ENCODE results near the gene ACOX1. TPM values are rescaled to one million over a fixed set of nuclear protein-coding genes. Genes with fewer than 3 reads are reported as not detected.

The ACOX1 gene
- total and polyA plus RNA-seq, 8 donors: 11.9 to 133 (median 29.8) TPM

GRCh38 chr17:75994802-75995370 lies 15.9 kb upstream of the ACOX1 start:
- no peak for DNase-seq
- H3K9me3 ChIP-seq: no peaks in the 10 kb centered on the region
- WGBS, 5 donors: 83 to 98% (median 93%) methylated on average over 5 of the region's 5 CpGs
- H3K27me3 ChIP-seq: no peaks in the 10 kb centered on the region
- TF ChIP-seq CTCF (IDR thresholded peaks at IDR 0.05) (no peak), POLR2A (IDR thresholded peaks at IDR 0.05) (no peak), EP300 (IDR thresholded peaks at IDR 0.05) (no peak), POLR2AphosphoS5 (IDR thresholded peaks at IDR 0.05) (no peak)
- intact Hi-C loops (cut with DNase I; ENCODE audit: low total_unique reads): no loop called here
- no peak overlapping the region for H3K27ac ChIP-seq
- H3K36me3 ChIP-seq: peaks cover 11 to 53% (median 41%) of the 10 kb centered on the region in 4 donors
- no peak overlapping the region for H3K4me3 ChIP-seq
- H3K4me1 ChIP-seq: peaks cover 11 to 34% (median 27%) of the 10 kb centered on the region in 4 donors

DNA sequence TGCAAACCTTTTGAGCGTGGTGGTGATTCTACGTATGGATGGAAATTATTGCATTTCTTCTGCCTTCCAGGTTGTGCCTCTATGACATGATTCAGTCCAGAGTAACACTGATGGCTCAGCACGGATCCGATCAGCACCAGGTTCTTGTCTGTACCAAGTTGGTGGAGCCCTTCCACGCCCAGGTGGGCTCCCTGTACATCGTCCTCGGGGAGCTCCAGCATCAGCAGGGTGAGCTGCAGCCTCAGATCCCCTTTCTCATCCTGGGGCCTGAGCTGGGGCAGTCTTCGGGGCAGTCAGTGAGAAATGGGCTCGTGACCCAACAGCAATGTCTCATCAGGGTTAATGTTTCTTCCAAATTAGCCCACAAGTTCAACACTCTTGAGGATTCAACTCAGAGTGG lies 12.4 kb upstream of the ACOX1 start:
- Histone ChIP-seq H3K9me3 (no peaks in the 10 kb centered on the region), H3K27ac (no peak overlapping the region), H3K4me1 (peaks cover 0 to 7% (median under 1%) of the 10 kb centered on the region in 4 donors), H3K4me3 (no peak overlapping the region), H3K36me3 (peaks cover 11 to 69% (median 52%) of the 10 kb centered on the region in 4 donors), H3K27me3 (no peaks in the 10 kb centered on the region)
- intact Hi-C loops (cut with DNase I; ENCODE audit: low total_unique reads): no loop called here
- TF ChIP-seq POLR2AphosphoS5 (IDR thresholded peaks at IDR 0.05): no peak
- no peak for TF ChIP-seq CTCF (IDR thresholded peaks at IDR 0.05)
- TF ChIP-seq EP300 (IDR thresholded peaks at IDR 0.05): no peak
- TF ChIP-seq POLR2A (IDR thresholded peaks at IDR 0.05): no peak
- WGBS, 5 donors: 92 to 98% (median 94%) methylated on average over 8 to 9 of the region's 9 CpGs
- no peak for DNase-seq

DNA sequence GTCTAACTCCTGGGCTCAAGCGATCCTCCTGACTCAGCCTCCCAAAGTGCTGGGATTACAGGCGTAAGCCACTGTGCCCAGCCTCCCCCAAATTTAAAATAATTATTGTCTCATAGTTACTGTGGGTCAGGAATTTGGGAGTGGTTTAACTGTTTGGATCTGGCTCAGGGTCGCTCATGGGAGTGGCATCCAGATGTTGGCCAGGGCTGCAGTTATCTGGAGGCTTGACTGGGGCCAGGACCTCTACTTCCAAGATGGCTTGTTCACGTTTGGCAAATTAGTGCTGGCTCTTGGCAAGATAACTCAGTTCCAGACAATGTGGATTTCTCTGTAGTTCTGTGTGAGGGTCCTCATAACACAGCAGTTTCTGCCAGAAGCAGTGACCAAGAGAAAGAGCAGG lies 8.1 kb upstream of the ACOX1 start:
- Histone ChIP-seq H3K4me3 (no peak overlapping the region), H3K9me3 (no peaks in the 10 kb centered on the region), H3K27me3 (no peaks in the 10 kb centered on the region), H3K36me3 (peaks cover 0 to 33% (median 24%) of the 10 kb centered on the region in 4 donors), H3K4me1 (peaks cover 4 to 28% (median 16%) of the 10 kb centered on the region in 4 donors), H3K27ac (no peak overlapping the region)
- TF ChIP-seq POLR2A (IDR thresholded peaks at IDR 0.05) (no peak), CTCF (IDR thresholded peaks at IDR 0.05) (no peak), POLR2AphosphoS5 (IDR thresholded peaks at IDR 0.05) (no peak), EP300 (IDR thresholded peaks at IDR 0.05) (no peak)
- WGBS, 5 donors: 70 to 82% (median 71%) methylated on average over 4 of the region's 4 CpGs
- intact Hi-C loops (cut with DNase I; ENCODE audit: low total_unique reads): no loop called here
- no peak for DNase-seq

DNA sequence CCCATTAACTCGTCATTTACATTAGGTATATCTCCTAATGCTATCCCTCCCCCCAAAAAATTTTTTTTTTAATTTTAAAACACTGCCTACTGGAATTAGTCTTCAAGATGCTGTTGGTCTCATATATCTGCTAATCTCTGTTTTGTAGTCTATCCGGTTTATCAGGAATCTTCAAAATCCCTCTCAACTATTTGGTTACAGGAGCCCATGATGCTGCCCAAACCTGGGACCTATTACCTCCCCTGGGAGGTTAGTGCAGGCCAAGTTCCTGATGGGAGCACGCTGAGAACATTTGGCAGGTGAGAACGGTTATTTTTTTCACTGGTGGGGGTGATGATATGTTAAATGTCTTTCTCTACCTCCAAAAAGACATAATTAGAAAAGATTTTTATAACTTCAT lies 7.0 kb upstream of the ACOX1 start:
- no peak overlapping the region for H3K27ac ChIP-seq
- H3K27me3 ChIP-seq: no peaks in the 10 kb centered on the region
- no peaks in the 10 kb centered on the region for H3K9me3 ChIP-seq
- DNase-seq: no peak
- 90 to 96% (median 94%) methylated on average over 4 of the region's 4 CpGs for WGBS, 5 donors
- H3K36me3 ChIP-seq: peaks cover 0 to 22% (median 14%) of the 10 kb centered on the region in 4 donors
- peaks cover 4 to 39% (median 20%) of the 10 kb centered on the region in 4 donors for H3K4me1 ChIP-seq
- no peak for TF ChIP-seq POLR2AphosphoS5 (IDR thresholded peaks at IDR 0.05)
- TF ChIP-seq CTCF (IDR thresholded peaks at IDR 0.05): no peak
- no peak for TF ChIP-seq POLR2A (IDR thresholded peaks at IDR 0.05)
- intact Hi-C loops (cut with DNase I; ENCODE audit: low total_unique reads): no loop called here
- no peak overlapping the region for H3K4me3 ChIP-seq

Data from stomach (tissue), 9 donors.